Skeletal muscle tissue (tissue), 4 donors: ENCODE measurements around the gene NR2C2. TPM values are rescaled to one million over a fixed set of nuclear protein-coding genes. Genes with fewer than 3 reads are reported as not detected.

Source experiments
- H3K27ac ChIP-seq: one replicate; pipeline ENCODE4 v1.7.0; 2013; ENCODE audit warnings: mild to moderate bottlenecking, low read depth, low read length, inconsistent platforms
- H3K27me3 ChIP-seq, 3 donors: one replicate each; pipeline ENCODE4 v1.7.0; 2013; ENCODE audit warnings: low read length in 3 of 3; ENCODE audit not compliant: control insufficient read depth in 3 of 3, insufficient read depth in 3 of 3
- H3K36me3 ChIP-seq, 3 donors: one replicate each; pipeline ENCODE4 v1.7.0; 2013; ENCODE audit warnings: low read length in 3 of 3; ENCODE audit not compliant: control insufficient read depth in 3 of 3, insufficient read depth in 3 of 3
- H3K4me1 ChIP-seq, 3 donors: one replicate each; pipeline ENCODE4 v1.7.0; 2013; ENCODE audit warnings: low read length in 3 of 3, mild to moderate bottlenecking in 3 of 3; ENCODE audit not compliant: control insufficient read depth in 3 of 3, insufficient read depth in 3 of 3
- H3K4me3 ChIP-seq, 3 donors: one replicate each; pipeline ENCODE4 v1.7.0; 2013; ENCODE audit warnings: low read length in 3 of 3
- H3K9ac ChIP-seq, 3 donors: one replicate each; pipeline ENCODE4 v1.7.0; 2013; ENCODE audit warnings: low read length in 3 of 3, mild to moderate bottlenecking in 3 of 3, moderate library complexity in 2 of 3, low read depth in 1 of 3
- H3K9me3 ChIP-seq, 3 donors: one replicate each; pipeline ENCODE4 v1.7.0; 2013; ENCODE audit warnings: low read length in 3 of 3; ENCODE audit not compliant: control insufficient read depth in 3 of 3
- total RNA-seq: library from RNA; depleted of rRNA; stranded (reverse); fragments of >200 nt; gene quantifications from one replicate; pipeline ENCODE4 v1.2.3, GENCODE V29; 2014
- donor health status: Osteomylitis.

Gene NR2C2
- total RNA-seq, 1 donor from 2014 or later, result 27.7 TPM

DNA sequence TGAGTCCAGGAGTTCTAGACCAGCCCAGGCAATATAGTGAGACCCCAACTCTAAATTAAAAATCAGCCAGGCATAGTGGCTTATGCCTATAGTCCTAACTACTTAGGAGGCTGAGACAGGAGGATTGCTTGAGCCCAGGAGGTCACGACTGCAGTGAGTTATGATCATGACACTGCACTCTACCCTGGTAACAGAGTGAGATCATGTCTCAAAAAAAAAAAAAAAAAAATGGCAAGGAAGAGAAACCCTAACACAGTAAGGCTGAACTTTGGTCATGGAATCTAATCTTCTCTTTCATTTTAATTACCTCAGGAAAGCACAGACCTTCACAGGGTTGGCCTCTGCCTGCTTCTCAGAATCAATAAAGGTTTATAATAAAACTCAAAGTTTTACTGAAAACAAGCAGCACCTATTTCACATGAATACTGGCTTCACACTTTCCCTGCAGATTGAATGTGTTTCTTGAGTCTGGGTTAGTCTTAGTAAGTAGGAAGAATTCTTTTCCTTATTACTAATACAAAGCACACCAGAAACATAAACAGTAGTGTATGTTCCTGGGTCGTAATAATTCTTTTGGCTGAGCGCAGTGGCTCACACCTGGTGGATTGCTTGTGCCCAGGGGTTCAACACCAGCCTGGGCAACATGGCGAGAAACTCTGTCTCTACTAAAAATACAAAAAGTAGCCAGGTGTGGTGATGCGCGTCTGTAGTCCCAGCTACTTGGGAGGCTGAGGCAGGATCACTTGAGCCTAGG is 11.6 kb upstream of the NR2C2 start:
- no peaks in the 10 kb centered on the region for H3K9me3 ChIP-seq
- no peak overlapping the region for H3K27ac ChIP-seq
- H3K4me3 ChIP-seq, result no peak overlapping the region
- no peaks in the 10 kb centered on the region for H3K27me3 ChIP-seq
- no peaks in the 10 kb centered on the region for H3K4me1 ChIP-seq
- H3K36me3 ChIP-seq, result no peaks in the 10 kb centered on the region
- no peak overlapping the region for H3K9ac ChIP-seq

GRCh38 chr3:14938954-14939353 is 8.4 kb upstream of the NR2C2 start:
- H3K4me3 ChIP-seq, result no peak overlapping the region
- no peaks in the 10 kb centered on the region for H3K9me3 ChIP-seq
- no peak overlapping the region for H3K27ac ChIP-seq
- no peaks in the 10 kb centered on the region for H3K4me1 ChIP-seq
- H3K27me3 ChIP-seq, result no peaks in the 10 kb centered on the region
- H3K36me3 ChIP-seq, result peaks cover 0 to 7% (median 2%) of the 10 kb centered on the region in 3 donors
- H3K9ac ChIP-seq, result no peak overlapping the region

GRCh38 chr3:14941871-14942270 is 5.5 kb upstream of the NR2C2 start:
- H3K9me3 ChIP-seq, result no peaks in the 10 kb centered on the region
- H3K36me3 ChIP-seq, result peaks cover 7 to 17% (median 7%) of the 10 kb centered on the region in 3 donors
- H3K4me1 ChIP-seq, result peaks cover 6 to 10% (median 6%) of the 10 kb centered on the region in 3 donors
- no peak overlapping the region for H3K4me3 ChIP-seq
- H3K27ac ChIP-seq, result no peak overlapping the region
- H3K27me3 ChIP-seq, result no peaks in the 10 kb centered on the region
- no peak overlapping the region for H3K9ac ChIP-seq

DNA sequence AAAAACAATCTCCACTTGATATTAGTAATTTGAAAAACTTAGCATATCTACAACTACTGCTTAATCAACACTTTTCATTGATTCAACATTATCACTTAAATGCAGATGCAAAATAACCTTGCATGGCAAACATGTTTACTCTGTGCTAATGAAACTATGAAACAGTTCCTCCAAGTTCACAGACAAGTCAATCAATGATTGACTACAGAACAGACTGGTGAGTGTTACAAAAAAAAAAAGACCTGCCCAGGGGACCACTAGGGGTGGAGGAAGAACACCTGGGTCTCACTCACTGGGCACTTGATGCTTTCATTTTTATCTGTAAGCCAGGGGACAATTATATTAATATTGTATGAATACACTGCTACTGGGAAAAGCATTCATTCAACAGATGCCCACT is 4.3 kb upstream of the NR2C2 start:
- Histone ChIP-seq H3K36me3 (peaks cover 7 to 17% (median 7%) of the 10 kb centered on the region in 3 donors), H3K4me1 (peaks cover 6 to 10% (median 6%) of the 10 kb centered on the region in 3 donors), H3K27ac (no peak overlapping the region), H3K9me3 (no peaks in the 10 kb centered on the region), H3K27me3 (no peaks in the 10 kb centered on the region), H3K9ac (no peak overlapping the region), H3K4me3 (no peak overlapping the region)

DNA sequence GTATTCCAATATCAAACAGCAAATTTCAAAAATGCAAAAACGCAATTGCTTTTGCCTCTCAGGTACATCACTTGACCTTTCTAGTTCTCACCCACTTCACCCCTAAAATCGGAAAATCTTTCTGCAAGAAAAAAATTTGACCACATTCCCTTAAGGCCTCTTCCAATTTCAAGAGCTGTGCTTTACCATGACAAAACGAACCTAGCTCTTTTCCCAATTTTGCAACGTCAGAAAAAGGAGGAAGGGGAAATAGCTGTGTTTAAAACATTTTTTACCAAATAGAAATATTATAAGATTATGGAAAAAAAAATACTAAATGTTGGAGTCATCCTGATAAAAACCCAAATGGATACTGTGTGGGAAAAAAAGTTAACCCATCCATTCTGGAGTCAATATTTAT is 1.1 kb upstream of the NR2C2 start:
- peaks cover 7 to 17% (median 7%) of the 10 kb centered on the region in 3 donors for H3K36me3 ChIP-seq
- peak overlapping the region; percentile 96 for H3K27ac ChIP-seq
- no peaks in the 10 kb centered on the region for H3K9me3 ChIP-seq
- H3K4me1 ChIP-seq, result peaks cover 14 to 26% (median 24%) of the 10 kb centered on the region in 3 donors
- H3K4me3 ChIP-seq, result peak overlapping the region; percentile 80 to 90 (median 81)
- H3K27me3 ChIP-seq, result no peaks in the 10 kb centered on the region
- H3K9ac ChIP-seq, result peak overlapping the region; percentile 73 to 96 (median 93)

DNA sequence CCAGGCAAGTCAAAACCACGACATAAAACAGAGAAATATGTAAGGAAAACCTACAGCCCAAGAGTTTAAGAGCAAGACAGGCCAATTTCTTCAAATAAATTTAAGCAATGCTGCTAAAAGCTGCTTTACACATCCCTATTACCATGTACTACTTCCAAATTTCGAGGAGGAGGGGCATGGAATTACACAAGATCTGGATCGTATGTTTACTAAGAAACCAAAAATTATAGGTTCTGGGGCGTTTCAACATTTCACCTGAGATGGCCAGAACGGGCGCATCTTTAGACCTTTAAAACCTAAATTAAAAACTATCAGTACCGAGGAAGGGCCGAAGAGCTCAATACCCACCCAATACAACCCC is 664 bp upstream of the NR2C2 start:
- H3K36me3 ChIP-seq, result peaks cover 7 to 17% (median 7%) of the 10 kb centered on the region in 3 donors
- H3K9me3 ChIP-seq, result no peaks in the 10 kb centered on the region
- H3K27ac ChIP-seq, result peak overlapping the region; percentile 96
- H3K27me3 ChIP-seq, result no peaks in the 10 kb centered on the region
- H3K4me3 ChIP-seq, result peak overlapping the region; percentile 80 to 90 (median 81)
- peak overlapping the region; percentile 73 to 96 (median 93) for H3K9ac ChIP-seq
- H3K4me1 ChIP-seq, result peaks cover 14 to 26% (median 24%) of the 10 kb centered on the region in 3 donors

- peak overlapping the region; percentile 77 to 96 (median 83) for H3K9ac ChIP-seq
- peak overlapping the region; percentile 96 for H3K27ac ChIP-seq
- H3K4me3 ChIP-seq, result peak overlapping the region; percentile 80 to 81 (median 81)
- H3K9me3 ChIP-seq, result no peaks in the 10 kb centered on the region
- H3K36me3 ChIP-seq, result peaks cover 7 to 17% (median 7%) of the 10 kb centered on the region in 3 donors
- no peaks in the 10 kb centered on the region for H3K27me3 ChIP-seq
- H3K4me1 ChIP-seq, result peaks cover 14 to 27% (median 26%) of the 10 kb centered on the region in 3 donors
Measured at GRCh38 chr3:14947886-14948608, 664 bp downstream of the NR2C2 start.

GRCh38 chr3:14948609-14949038 is 1.2 kb downstream of the NR2C2 start:
- H3K4me1 ChIP-seq, result peaks cover 14 to 27% (median 26%) of the 10 kb centered on the region in 3 donors
- no peaks in the 10 kb centered on the region for H3K27me3 ChIP-seq
- H3K4me3 ChIP-seq, result peak overlapping the region; percentile 81 to 89 (median 85)
- peak overlapping the region; percentile 71 for H3K27ac ChIP-seq
- H3K9me3 ChIP-seq, result no peaks in the 10 kb centered on the region
- peak overlapping the region; percentile 80 to 87 (median 82) for H3K9ac ChIP-seq
- peaks cover 5 to 12% (median 7%) of the 10 kb centered on the region in 3 donors for H3K36me3 ChIP-seq

DNA sequence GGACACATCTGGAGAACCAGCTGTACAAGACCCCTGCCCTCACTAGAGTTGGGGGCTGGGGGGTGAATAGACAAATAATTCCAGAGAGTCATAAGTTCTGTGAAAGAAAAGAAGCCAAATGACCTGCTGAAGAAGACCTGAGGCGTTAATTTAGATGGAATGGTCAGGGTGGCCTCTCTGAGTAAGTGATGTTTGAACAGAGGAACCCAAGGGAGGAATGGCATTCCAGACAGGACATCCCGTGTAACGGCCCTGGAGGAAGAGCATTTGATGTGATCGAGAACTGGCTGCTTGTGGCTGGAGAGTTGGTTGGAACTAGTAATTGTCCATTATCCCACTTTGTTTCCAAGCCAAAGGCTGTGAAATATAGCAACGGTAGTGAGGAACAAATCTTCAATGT is 1.7 kb downstream of the NR2C2 start:
- Histone ChIP-seq H3K27me3 (no peaks in the 10 kb centered on the region), H3K4me3 (peak overlapping the region; percentile 81 to 89 (median 85)), H3K9me3 (no peaks in the 10 kb centered on the region), H3K4me1 (peaks cover 14 to 27% (median 26%) of the 10 kb centered on the region in 3 donors), H3K27ac (peak overlapping the region; percentile 71), H3K36me3 (peaks cover 5 to 8% (median 7%) of the 10 kb centered on the region in 3 donors), H3K9ac (peak overlapping the region in 2 of 3 donors; percentile 80 to 87)

DNA sequence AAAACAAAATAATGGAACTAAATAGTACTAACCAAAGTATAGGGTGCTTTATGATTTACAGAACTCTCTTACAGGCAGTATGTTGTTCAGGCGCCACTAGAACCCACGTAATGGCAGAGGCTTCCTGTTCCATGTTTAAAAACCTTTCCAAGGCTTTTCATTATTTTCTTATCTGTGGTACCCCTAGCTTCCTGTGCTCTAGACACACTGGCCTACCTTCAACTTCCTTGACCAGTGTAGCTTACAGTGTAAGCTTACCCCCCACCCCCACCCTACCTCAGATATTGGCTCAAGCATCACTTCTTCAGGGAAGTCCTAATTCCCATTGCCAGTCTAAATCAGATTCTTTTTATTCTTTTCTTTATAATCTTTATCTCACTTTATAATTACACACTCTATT is 2.9 kb downstream of the NR2C2 start:
- Histone ChIP-seq H3K4me1 (peaks cover 14 to 27% (median 26%) of the 10 kb centered on the region in 3 donors), H3K9ac (peak overlapping the region in 2 of 3 donors; percentile 2 to 21), H3K9me3 (no peaks in the 10 kb centered on the region), H3K27ac (no peak overlapping the region), H3K36me3 (peaks cover 2 to 3% (median 3%) of the 10 kb centered on the region in 3 donors), H3K4me3 (no peak overlapping the region), H3K27me3 (no peaks in the 10 kb centered on the region)
